Esophagus (tissue), 2 donors: Measurements from ENCODE around the gene VEPH1. TPM values are rescaled to one million over a fixed set of nuclear protein-coding genes. Genes with fewer than 3 reads are reported as not detected.

Experiments
- H3K27ac ChIP-seq, 2 donors: one replicate each; pipeline ENCODE4 v1.5.1; 2013; ENCODE audit warnings: low read depth in 2 of 2, mild to moderate bottlenecking in 2 of 2, inconsistent platforms in 1 of 2, low read length in 1 of 2, moderate library complexity in 1 of 2
- H3K27me3 ChIP-seq, 2 donors: one replicate each; pipeline ENCODE4 v1.6.1; 2013; ENCODE audit warnings: low read length in 2 of 2, control low read depth in 1 of 2, mild to moderate bottlenecking in 1 of 2; ENCODE audit not compliant: insufficient read depth in 2 of 2, control insufficient read depth in 1 of 2
- H3K36me3 ChIP-seq, 2 donors: one replicate each; pipeline ENCODE4 v1.6.1; 2013; ENCODE audit warnings: low read length in 1 of 2; ENCODE audit not compliant: control insufficient read depth in 2 of 2, insufficient read depth in 2 of 2
- H3K4me1 ChIP-seq, 2 donors: one replicate each; pipeline ENCODE4 v1.6.1; 2013; ENCODE audit warnings: low read length in 1 of 2; ENCODE audit not compliant: control insufficient read depth in 2 of 2, insufficient read depth in 2 of 2
- H3K4me3 ChIP-seq, 2 donors: one replicate each; pipeline ENCODE4 v1.5.1; 2013; ENCODE audit warnings: low read length in 2 of 2, mild to moderate bottlenecking in 2 of 2, low read depth in 1 of 2, moderate library complexity in 1 of 2
- H3K9me3 ChIP-seq, 2 donors: one replicate each; pipeline ENCODE4 v1.6.1; 2013; ENCODE audit warnings: mild to moderate bottlenecking in 2 of 2, low read depth in 1 of 2, low read length in 1 of 2, moderate library complexity in 1 of 2; ENCODE audit not compliant: control insufficient read depth in 2 of 2, insufficient read depth in 1 of 2
- WGBS, 2 donors: extraction: QIAGEN DNeasy Blood & Tissue Kit; methylation state at CpG; one replicate each; pipeline ENCODE4 v1.1.7; 2013; 5-methylcytosine and 5-hydroxymethylcytosine counted together
- polyA plus RNA-seq, 2 donors: library from polyadenylated mRNA; stranded (reverse); fragments of 200-250 nt; gene quantifications; one replicate each; pipeline ENCODE4 v1.2.3, GENCODE V29; 2013
- donor health status: healthy with polysubstance abuse.
- donor health status: Bipolar disorder and iron deficiency.

VEPH1 gene
- polyA plus RNA-seq, 2 donors = 0.07 to 0.08 TPM

GRCh38 chr3:157534725-157535161 is 31.5 kb upstream of the VEPH1 start:
- Histone ChIP-seq H3K4me1 (no peaks in the 10 kb centered on the region), H3K36me3 (no peaks in the 10 kb centered on the region), H3K27ac (no peak overlapping the region), H3K27me3 (no peaks in the 10 kb centered on the region), H3K9me3 (no peaks in the 10 kb centered on the region), H3K4me3 (no peak overlapping the region)
- 79% methylated on average over 2 of the region's 2 CpGs for WGBS, 2 donors

DNA sequence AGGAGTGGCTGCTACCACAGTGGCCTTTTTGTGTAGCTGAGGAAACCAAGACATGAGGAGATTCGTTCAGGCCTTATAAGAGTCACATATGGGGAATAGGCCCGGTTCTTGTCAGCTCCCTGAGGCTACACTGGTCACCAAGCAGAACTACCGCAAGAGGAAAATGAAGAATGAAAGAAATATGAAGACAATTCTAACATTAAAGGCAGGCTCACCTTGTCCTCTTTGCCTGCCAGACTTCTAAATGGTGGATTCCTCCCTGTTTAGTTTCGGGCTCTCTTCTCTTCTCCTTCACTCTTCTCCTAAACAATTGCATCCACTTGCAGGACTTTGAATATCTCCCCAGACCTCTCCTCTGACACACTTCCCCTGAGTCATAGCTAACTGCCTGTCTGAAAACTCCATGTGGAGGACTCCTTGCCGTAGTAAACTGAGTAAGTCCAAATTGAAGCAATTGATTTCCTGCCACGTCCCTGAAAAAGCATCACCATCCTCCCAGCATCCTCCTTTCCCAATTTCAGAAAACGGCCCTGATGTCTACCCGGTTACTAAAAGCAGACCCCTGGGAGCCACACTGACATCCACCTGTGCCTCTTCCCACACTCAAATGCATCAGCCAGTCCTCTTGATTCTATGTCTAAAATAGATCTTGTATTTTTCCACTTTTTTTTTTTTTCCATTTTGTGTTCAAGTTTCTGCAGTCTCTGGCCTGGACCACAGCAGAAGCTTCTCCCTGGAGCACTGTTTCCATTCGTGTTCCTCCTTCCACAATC is 30.3 kb upstream of the VEPH1 start:
- no peak overlapping the region for H3K27ac ChIP-seq
- WGBS, 2 donors = 74 to 78% methylated on average over 9 of the region's 9 CpGs
- H3K27me3 ChIP-seq = no peaks in the 10 kb centered on the region
- no peak overlapping the region for H3K4me3 ChIP-seq
- no peaks in the 10 kb centered on the region for H3K36me3 ChIP-seq
- no peaks in the 10 kb centered on the region for H3K9me3 ChIP-seq
- no peaks in the 10 kb centered on the region for H3K4me1 ChIP-seq

GRCh38 chr3:157532529-157533297 is 29.5 kb upstream of the VEPH1 start:
- WGBS, 2 donors = 35 to 36% methylated on average over 7 of the region's 7 CpGs
- Histone ChIP-seq H3K4me1 (no peaks in the 10 kb centered on the region), H3K4me3 (no peak overlapping the region), H3K27me3 (no peaks in the 10 kb centered on the region), H3K36me3 (no peaks in the 10 kb centered on the region), H3K9me3 (no peaks in the 10 kb centered on the region), H3K27ac (no peak overlapping the region)

- H3K27ac ChIP-seq = no peak overlapping the region
- H3K4me3 ChIP-seq = no peak overlapping the region
- H3K9me3 ChIP-seq = no peaks in the 10 kb centered on the region
- no peaks in the 10 kb centered on the region for H3K27me3 ChIP-seq
- no peaks in the 10 kb centered on the region for H3K4me1 ChIP-seq
- H3K36me3 ChIP-seq = no peaks in the 10 kb centered on the region
- WGBS, 2 donors = 66 to 69% methylated on average over 4 of the region's 4 CpGs
Measured at GRCh38 chr3:157531771-157532170, 28.6 kb upstream of the VEPH1 start.

DNA sequence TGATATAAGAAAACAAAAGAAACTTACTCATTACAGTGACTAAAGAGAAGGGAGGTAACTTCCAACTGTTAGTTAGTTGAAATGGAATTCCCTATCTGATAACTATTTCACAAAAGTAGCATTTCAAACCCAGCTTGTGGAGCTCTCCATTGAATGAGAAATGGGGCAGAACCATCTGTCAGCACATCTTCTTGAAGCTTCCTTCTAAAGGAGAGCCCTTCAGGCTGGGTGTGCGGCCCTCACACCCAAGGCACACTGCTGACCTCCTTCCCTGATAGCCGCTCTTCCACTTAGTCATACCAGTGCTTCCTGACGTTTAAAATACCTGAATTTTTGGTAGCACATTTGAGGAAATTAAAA is 28.1 kb upstream of the VEPH1 start:
- Histone ChIP-seq H3K27ac (no peak overlapping the region), H3K4me3 (no peak overlapping the region), H3K36me3 (no peaks in the 10 kb centered on the region), H3K4me1 (no peaks in the 10 kb centered on the region), H3K27me3 (no peaks in the 10 kb centered on the region), H3K9me3 (no peaks in the 10 kb centered on the region)
- WGBS, 2 donors = 73 to 78% methylated on average over 3 of the region's 3 CpGs

DNA sequence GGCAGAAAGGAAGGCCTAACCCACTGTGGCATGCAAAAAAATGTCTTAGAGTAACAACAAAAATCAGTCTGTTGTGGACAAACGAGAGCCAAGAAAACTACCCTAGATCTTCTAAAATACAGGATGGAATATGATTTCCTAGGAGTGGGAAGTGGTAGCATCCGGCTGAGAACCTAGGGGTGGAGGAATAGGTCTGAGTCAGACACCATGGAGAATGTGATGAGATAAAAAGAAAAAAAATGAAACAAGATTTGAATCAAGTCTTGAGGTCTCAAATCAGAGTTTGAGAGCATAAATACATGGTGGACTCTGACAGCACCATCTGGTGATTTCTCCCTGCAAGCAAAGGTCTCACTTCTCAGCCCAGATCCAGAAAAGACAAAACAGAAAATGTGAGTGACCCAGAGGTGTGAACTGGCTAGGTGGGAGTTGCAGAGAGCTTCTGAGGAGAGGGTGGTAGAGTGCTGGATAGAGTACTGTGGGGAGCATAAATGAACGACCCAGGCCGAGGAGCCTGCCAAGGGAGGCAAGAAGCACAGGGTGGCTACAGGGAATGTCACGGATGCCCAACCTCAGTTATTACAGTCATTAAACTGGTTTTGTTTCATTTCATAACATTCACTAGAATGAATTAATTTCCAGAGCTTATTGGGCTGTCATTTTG is 27.6 kb upstream of the VEPH1 start:
- Histone ChIP-seq H3K4me1 (no peaks in the 10 kb centered on the region), H3K36me3 (no peaks in the 10 kb centered on the region), H3K4me3 (no peak overlapping the region), H3K9me3 (no peaks in the 10 kb centered on the region), H3K27ac (no peak overlapping the region), H3K27me3 (no peaks in the 10 kb centered on the region)
- WGBS, 2 donors = 80 to 84% methylated on average over 5 of the region's 5 CpGs

GRCh38 chr3:157529751-157530150 is 26.5 kb upstream of the VEPH1 start:
- Histone ChIP-seq H3K27ac (no peak overlapping the region), H3K9me3 (no peaks in the 10 kb centered on the region), H3K36me3 (no peaks in the 10 kb centered on the region), H3K4me1 (no peaks in the 10 kb centered on the region), H3K4me3 (no peak overlapping the region), H3K27me3 (no peaks in the 10 kb centered on the region)
- 93% methylated on average over 2 of the region's 2 CpGs for WGBS, 2 donors

DNA sequence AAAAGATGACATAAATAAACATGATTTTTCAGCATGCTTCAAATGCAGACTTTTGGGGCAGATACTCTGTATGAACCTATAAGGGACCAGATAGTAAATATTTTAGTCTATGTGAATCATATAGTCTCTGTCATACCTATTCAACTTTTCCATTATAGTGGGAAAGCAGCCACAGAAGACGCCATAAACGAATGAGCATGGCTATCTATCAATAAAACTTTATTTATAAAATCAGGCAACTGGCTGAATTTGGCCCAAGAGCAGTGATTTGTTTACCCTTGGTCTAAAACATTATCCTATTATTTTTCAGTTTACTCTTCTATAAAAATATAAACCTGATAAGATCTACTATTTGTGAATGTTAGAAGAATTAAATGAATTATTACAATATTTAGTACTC is 25.9 kb upstream of the VEPH1 start:
- Histone ChIP-seq H3K27me3 (no peaks in the 10 kb centered on the region), H3K27ac (no peak overlapping the region), H3K4me3 (no peak overlapping the region), H3K36me3 (no peaks in the 10 kb centered on the region), H3K9me3 (no peaks in the 10 kb centered on the region), H3K4me1 (no peaks in the 10 kb centered on the region)
- WGBS, 2 donors = 89 to 92% methylated on average over 2 of the region's 2 CpGs

DNA sequence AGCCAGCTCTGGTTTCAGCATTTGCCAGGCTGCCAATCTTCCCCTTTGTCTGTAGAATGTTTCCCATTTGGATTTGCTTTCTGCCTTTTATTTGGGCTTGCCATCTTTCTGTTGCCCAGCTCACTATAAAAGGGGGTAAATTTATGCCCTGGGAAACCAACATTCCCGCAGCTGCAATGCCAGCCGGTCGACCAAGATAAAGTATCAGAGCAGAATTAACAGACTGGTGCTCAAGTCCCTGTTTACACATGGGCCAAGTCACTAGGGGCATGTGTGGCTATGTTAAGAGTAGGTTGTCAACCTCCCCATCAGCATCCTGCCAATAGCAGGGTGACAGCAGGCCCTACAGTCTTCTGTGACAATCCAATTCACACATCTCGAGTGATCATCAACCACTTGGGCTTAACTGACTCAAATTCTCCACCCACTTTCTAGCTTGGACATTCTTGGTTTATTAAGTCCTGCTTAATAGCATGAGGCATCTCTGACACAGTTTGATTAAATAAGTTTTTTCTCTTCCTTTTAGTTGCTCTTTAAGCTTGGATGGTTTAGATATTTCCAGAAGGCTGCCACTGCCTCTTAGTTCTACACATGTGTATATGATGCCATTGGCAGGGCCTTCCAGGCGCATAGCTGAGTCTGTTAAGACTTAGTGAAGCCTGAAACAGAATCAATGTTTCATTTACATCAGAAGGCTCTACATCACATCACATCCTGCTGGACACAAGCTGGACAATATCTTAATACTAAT is 24.1 kb upstream of the VEPH1 start:
- no peaks in the 10 kb centered on the region for H3K36me3 ChIP-seq
- H3K9me3 ChIP-seq = no peaks in the 10 kb centered on the region
- H3K4me1 ChIP-seq = no peaks in the 10 kb centered on the region
- WGBS, 2 donors = 73 to 83% methylated on average over 5 of the region's 5 CpGs
- no peaks in the 10 kb centered on the region for H3K27me3 ChIP-seq
- H3K4me3 ChIP-seq = no peak overlapping the region
- H3K27ac ChIP-seq = no peak overlapping the region
